Keratinocyte (primary cell): ENCODE data around the gene TIE1.

Source experiments
- EZH2 ChIP-seq: IDR thresholded peaks from one replicate; pipeline ENCODE4 v1.6.1; 2012; ENCODE audit warnings: inconsistent platforms, mild to moderate bottlenecking, low read length, moderate library complexity
- TF ChIP-seq, protein P1 (sequence below), 3 experiments: IDR thresholded peaks in 1 of 3; conservative IDR thresholded peaks in 1 of 3; optimal IDR thresholded peaks in 1 of 3; 2 replicates in 2 of 3; 3 replicates in 1 of 3; pipeline versions ENCODE3 to v1.5.1; 2011; ENCODE audit warnings: low read length in 3 of 3, mild to moderate bottlenecking in 3 of 3, moderate library complexity in 2 of 3, control low read depth in 1 of 3, inconsistent platforms in 1 of 3; ENCODE audit not compliant: insufficient read depth in 2 of 3; ENCODE audit errors: extremely low read depth in 1 of 3

DNA sequence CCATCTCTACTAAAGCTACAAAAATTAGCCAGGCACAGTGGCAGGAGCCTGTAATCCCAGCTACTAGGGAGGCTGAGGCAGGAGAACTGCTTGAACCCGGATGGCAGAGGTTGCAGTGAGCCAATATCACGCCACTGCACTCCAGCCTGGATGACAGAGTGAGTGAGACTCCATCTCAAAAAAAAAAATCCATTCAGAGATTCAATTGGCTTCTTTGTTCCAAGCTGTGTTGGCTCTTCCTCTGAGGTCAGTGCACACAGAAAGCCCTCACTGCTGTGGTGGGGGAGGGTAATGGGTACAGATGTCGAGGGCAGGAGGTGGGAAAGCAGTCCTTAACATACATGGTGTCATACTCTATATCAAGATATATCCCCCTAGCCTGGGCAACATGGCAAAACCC is 14.7 kb downstream of the TIE1 start:
- TF ChIP-seq, protein P1, sequence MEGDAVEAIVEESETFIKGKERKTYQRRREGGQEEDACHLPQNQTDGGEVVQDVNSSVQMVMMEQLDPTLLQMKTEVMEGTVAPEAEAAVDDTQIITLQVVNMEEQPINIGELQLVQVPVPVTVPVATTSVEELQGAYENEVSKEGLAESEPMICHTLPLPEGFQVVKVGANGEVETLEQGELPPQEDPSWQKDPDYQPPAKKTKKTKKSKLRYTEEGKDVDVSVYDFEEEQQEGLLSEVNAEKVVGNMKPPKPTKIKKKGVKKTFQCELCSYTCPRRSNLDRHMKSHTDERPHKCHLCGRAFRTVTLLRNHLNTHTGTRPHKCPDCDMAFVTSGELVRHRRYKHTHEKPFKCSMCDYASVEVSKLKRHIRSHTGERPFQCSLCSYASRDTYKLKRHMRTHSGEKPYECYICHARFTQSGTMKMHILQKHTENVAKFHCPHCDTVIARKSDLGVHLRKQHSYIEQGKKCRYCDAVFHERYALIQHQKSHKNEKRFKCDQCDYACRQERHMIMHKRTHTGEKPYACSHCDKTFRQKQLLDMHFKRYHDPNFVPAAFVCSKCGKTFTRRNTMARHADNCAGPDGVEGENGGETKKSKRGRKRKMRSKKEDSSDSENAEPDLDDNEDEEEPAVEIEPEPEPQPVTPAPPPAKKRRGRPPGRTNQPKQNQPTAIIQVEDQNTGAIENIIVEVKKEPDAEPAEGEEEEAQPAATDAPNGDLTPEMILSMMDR (optimal IDR thresholded peaks at IDR 0.05 in 1 of 3, IDR thresholded peaks at IDR 0.05 in 1 of 3, conservative IDR thresholded peaks at IDR 0.05 in 1 of 3; ENCODE audit: extremely low read depth in 1 of 3, insufficient read depth in 2 of 3, low read length in 3 of 3): no peak
- no peak for TF ChIP-seq EZH2
